GM23338 (cell line): ENCODE measurements around the gene NINL. TPM values are rescaled to one million over a fixed set of nuclear protein-coding genes. Genes with fewer than 3 reads are reported as not detected.

Experiments
- ATAC-seq: fragments of 200-7000 bp; cut with Tn5 transposase; 3 replicates; pipeline ENCODE4 v1.9.1; 2020
- DNase-seq: peaks from one replicate; pipeline ENCODE4 v3.0.0-alpha.2; 2015; ENCODE audit warnings: low spot score
- H2AFZ ChIP-seq: fragments of 200-600 bp; sonication (generic); 2 replicates; pipeline ENCODE4 v1.8.0; 2016; ENCODE audit warnings: antibody characterized with exemption, mild to moderate bottlenecking, moderate library complexity
- H3F3A ChIP-seq: fragments of 200-600 bp; sonication (generic); replicated peaks from 2 replicates; pipeline ENCODE4 v1.8.0; 2017; ENCODE audit warnings: antibody characterized with exemption, mixed run types, low read depth
- H3K27ac ChIP-seq: fragments of 200-600 bp; sonication (generic); 2 replicates; pipeline ENCODE4 v1.6.1; 2016; ENCODE audit warnings: low read depth
- H3K27me3 ChIP-seq: fragments of 200-600 bp; sonication (generic); 2 replicates; pipeline ENCODE4 v1.8.0; 2016; ENCODE audit warnings: mild to moderate bottlenecking, mixed run types, moderate library complexity; ENCODE audit not compliant: insufficient read depth
- H3K36me3 ChIP-seq: fragments of 200-600 bp; sonication (generic); 2 replicates; pipeline ENCODE4 v1.8.0; 2016; ENCODE audit warnings: mild to moderate bottlenecking; ENCODE audit not compliant: insufficient read depth
- H3K4me1 ChIP-seq: fragments of 200-600 bp; sonication (generic); 2 replicates; pipeline ENCODE4 v1.8.0; 2016; ENCODE audit warnings: mild to moderate bottlenecking, moderate library complexity; ENCODE audit not compliant: insufficient read depth
- H3K4me2 ChIP-seq: fragments of 200-600 bp; sonication (generic); 2 replicates; pipeline ENCODE4 v1.7.1; 2017; ENCODE audit warnings: mixed run types
- H3K4me3 ChIP-seq: fragments of 200-600 bp; sonication (generic); 2 replicates; pipeline ENCODE4 v1.6.1; 2016; ENCODE audit warnings: mixed run types
- H3K79me2 ChIP-seq: fragments of 200-600 bp; sonication (generic); replicated peaks from 2 replicates; pipeline ENCODE4 v1.8.0; 2017; ENCODE audit warnings: mild to moderate bottlenecking; ENCODE audit not compliant: insufficient read depth
- H3K9me2 ChIP-seq: fragments of 200-600 bp; sonication (generic); 2 replicates; pipeline ENCODE4 v1.8.0; 2017; ENCODE audit not compliant: insufficient read depth
- H4K20me1 ChIP-seq: fragments of 200-600 bp; sonication (generic); replicated peaks from 2 replicates; pipeline ENCODE4 v1.8.0; 2017; ENCODE audit warnings: mild to moderate bottlenecking; ENCODE audit not compliant: insufficient read depth
- H3K27ac Mint-ChIP-seq: 2 replicates; pipeline ENCODE4 v1.8.0; 2020; ENCODE audit warnings: inconsistent platforms, mild to moderate bottlenecking, moderate library complexity, mixed read lengths
- H3K27me3 Mint-ChIP-seq: 3 replicates; pipeline ENCODE4 v1.8.0; 2022; ENCODE audit warnings: low read depth, mild to moderate bottlenecking, moderate library complexity, mixed read lengths, inconsistent platforms; ENCODE audit not compliant: insufficient read depth, poor library complexity
- H3K36me3 Mint-ChIP-seq: 3 replicates; pipeline ENCODE4 v1.8.0; 2021; ENCODE audit warnings: low read depth, mild to moderate bottlenecking, inconsistent platforms, moderate library complexity, mixed read lengths
- H3K4me1 Mint-ChIP-seq: 3 replicates; pipeline ENCODE4 v1.8.0; 2020; ENCODE audit warnings: mild to moderate bottlenecking, inconsistent platforms, mixed read lengths
- H3K4me3 Mint-ChIP-seq: 3 replicates; pipeline ENCODE4 v1.8.0; 2021; ENCODE audit warnings: moderate library complexity, mild to moderate bottlenecking, inconsistent platforms, mixed read lengths
- H3K9me3 Mint-ChIP-seq: 3 replicates; pipeline ENCODE4 v1.8.0; 2020; ENCODE audit warnings: moderate library complexity, mild to moderate bottlenecking, inconsistent platforms, mixed read lengths
- CREB1 ChIP-seq: fragments of 250-450 bp; sonication (Bioruptor Pico); IDR thresholded peaks from 2 replicates; pipeline ENCODE4 v1.5.0; 2020; ENCODE audit warnings: low read depth, mild to moderate bottlenecking, moderate library complexity
- CTCF ChIP-seq, 2 experiments: fragments of 200-600 bp in 1 of 2; sonication (generic) in 1 of 2; conservative IDR thresholded peaks; 2 replicates each; pipeline versions ENCODE4 v1.5.1 to v1.6.1; 2016 to 2017; ENCODE audit warnings: antibody characterized with exemption in 2 of 2, low read depth in 2 of 2, mild to moderate bottlenecking in 2 of 2, moderate library complexity in 1 of 2
- ETS1 ChIP-seq: IDR thresholded peaks from 2 replicates; pipeline ENCODE4 v1.6.1; 2016; ENCODE audit warnings: antibody characterized with exemption
- EZH2 ChIP-seq: fragments of 200-600 bp; sonication (generic); IDR thresholded peaks from one replicate; pipeline ENCODE4 v1.8.0; 2017; ENCODE audit warnings: antibody characterized with exemption, mild to moderate bottlenecking, low read depth; ENCODE audit not compliant: unreplicated experiment
- EZH2phosphoT487 ChIP-seq: fragments of 200-600 bp; sonication (generic); IDR thresholded peaks from one replicate; pipeline ENCODE4 v1.8.1; 2018; ENCODE audit warnings: antibody characterized with exemption; ENCODE audit not compliant: unreplicated experiment
- JUNB ChIP-seq: IDR thresholded peaks from one replicate; pipeline ENCODE4 v1.6.1; 2016; ENCODE audit warnings: antibody characterized with exemption; ENCODE audit not compliant: unreplicated experiment
- NANOG ChIP-seq: IDR thresholded peaks from 2 replicates; pipeline ENCODE4 v1.6.1; 2016; ENCODE audit warnings: antibody characterized with exemption, borderline replicate concordance
- POLR2AphosphoS5 ChIP-seq: IDR thresholded peaks from 2 replicates; pipeline ENCODE4 v1.6.1; 2016; ENCODE audit warnings: antibody characterized with exemption, low read depth
- REST ChIP-seq: IDR thresholded peaks from one replicate; pipeline ENCODE4 v1.6.1; 2018; ENCODE audit warnings: antibody characterized with exemption; ENCODE audit not compliant: unreplicated experiment
- STAT1 ChIP-seq: IDR thresholded peaks from one replicate; pipeline ENCODE4 v1.6.1; 2016; ENCODE audit warnings: antibody characterized with exemption; ENCODE audit not compliant: unreplicated experiment
- ZNF114 ChIP-seq: fragments of 250-450 bp; sonication (Bioruptor Pico); IDR thresholded peaks from 2 replicates; pipeline ENCODE4 v1.5.0; 2020; ENCODE audit warnings: mild to moderate bottlenecking, moderate library complexity
- ZNF331 ChIP-seq: fragments of 250-450 bp; sonication (Bioruptor Pico); IDR thresholded peaks from 2 replicates; pipeline ENCODE4 v1.5.0; 2020; ENCODE audit warnings: low read depth, mild to moderate bottlenecking, moderate library complexity
- ZNF462 ChIP-seq: fragments of 250-450 bp; sonication (Bioruptor Pico); IDR thresholded peaks from 2 replicates; pipeline ENCODE4 v1.5.0; 2020; ENCODE audit warnings: mild to moderate bottlenecking, moderate library complexity
- polyA plus RNA-seq: library from polyadenylated mRNA; unstranded; fragments of >200 nt; fragmentation: Nextera tagmentation; extraction: Ambion mirVana; gene quantifications from 2 replicates; pipeline ENCODE4 v1.2.1, GENCODE V29; 2016
- total RNA-seq: library from RNA; depleted of rRNA; stranded (reverse); fragments of >200 nt; shearing (Covaris generic); gene quantifications from 2 replicates; pipeline ENCODE4 v1.2.3, GENCODE V29; 2014

Gene NINL
- total and polyA plus RNA-seq, 2 experiments from 2014 or later, result 18.0 to 31.2 TPM

- no peaks in the 10 kb centered on the region for H3K27me3 ChIP-seq
- Mint-ChIP-seq H3K36me3 (peaks cover 30% of the 10 kb centered on the region), H3K9me3 (no peaks in the 10 kb centered on the region), H3K27ac (0 out of 2 replicates have a peak overlapping the region, but pooled peaks have one; percentile 65), H3K4me1 (no peaks in the 10 kb centered on the region; the same call in 1 of the 3 replicates), H3K27me3 (peaks cover 6% of the 10 kb centered on the region), H3K4me3 (no peak overlapping the region)
- H3K36me3 ChIP-seq, result no peaks in the 10 kb centered on the region
- no peaks in the 10 kb centered on the region for H3K4me1 ChIP-seq
- DNase-seq, result no peak
- ATAC-seq, result no peak
- no peaks in the 10 kb centered on the region; the same call in 1 of the 2 replicates for H4K20me1 ChIP-seq
- H2AFZ ChIP-seq, result no peak overlapping the region
- no peaks in the 10 kb centered on the region for H3F3A ChIP-seq
- no peak overlapping the region for H3K4me3 ChIP-seq
- no peaks in the 10 kb centered on the region for H3K79me2 ChIP-seq
- H3K27ac ChIP-seq, result no peak overlapping the region
- H3K9me2 ChIP-seq, result no peaks in the 10 kb centered on the region
- H3K4me2 ChIP-seq, result no peak overlapping the region
- TF ChIP-seq CTCF (conservative IDR thresholded peaks at IDR 0.05; ENCODE audit: low read depth in 2 of 2) (no peak), JUNB (no peak), ZNF114 (no peak), ETS1 (no peak), STAT1 (no peak), CREB1 (no peak), POLR2AphosphoS5 (no peak), REST (no peak), ZNF331 (CRISPR knock-in tag) (no peak), EZH2 (no peak), NANOG (no peak), ZNF462 (no peak), EZH2phosphoT487 (no peak)
These were observed 87.1 kb downstream of the NINL start for GRCh38 chr20:25498280-25498606.
